Liver (tissue), 9 donors: Measurements from ENCODE around the gene NCK2. TPM values are rescaled to one million over a fixed set of nuclear protein-coding genes. Genes with fewer than 3 reads are reported as not detected.

ENCODE experiments used
- DNase-seq: peaks from one replicate; pipeline ENCODE4 v3.0.0-alpha.2; 2017; ENCODE audit warnings: low spot score
- H3K27ac ChIP-seq, 2 donors: one replicate each; pipeline ENCODE4 v1.7.0; 2013; ENCODE audit warnings: inconsistent platforms in 2 of 2, low read length in 2 of 2, control low read depth in 1 of 2, low read depth in 1 of 2, mild to moderate bottlenecking in 1 of 2
- H3K27me3 ChIP-seq, 4 donors: one replicate each; pipeline versions ENCODE4 v1.6.1 to v1.7.0; 2013; ENCODE audit warnings: low read length in 3 of 4, inconsistent platforms in 1 of 4, mild to moderate bottlenecking in 1 of 4, moderate library complexity in 1 of 4; ENCODE audit not compliant: control insufficient read depth in 4 of 4, insufficient read depth in 4 of 4
- H3K36me3 ChIP-seq, 4 donors: one replicate each; pipeline versions ENCODE4 v1.6.1 to v1.7.0; 2013; ENCODE audit warnings: low read length in 3 of 4, mild to moderate bottlenecking in 3 of 4, low read depth in 1 of 4, moderate library complexity in 1 of 4; ENCODE audit not compliant: control insufficient read depth in 4 of 4, insufficient read depth in 3 of 4
- H3K4me1 ChIP-seq, 4 donors: one replicate each; pipeline versions ENCODE4 v1.6.1 to v1.7.0; 2013; ENCODE audit warnings: low read length in 3 of 4, mild to moderate bottlenecking in 3 of 4, moderate library complexity in 1 of 4; ENCODE audit not compliant: control insufficient read depth in 4 of 4, insufficient read depth in 4 of 4
- H3K4me3 ChIP-seq, 3 donors: one replicate each; pipeline versions ENCODE4 v1.6.1 to v1.7.0; 2013; ENCODE audit warnings: low read length in 3 of 3, control low read depth in 1 of 3, low read depth in 1 of 3, mild to moderate bottlenecking in 1 of 3
- H3K9ac ChIP-seq, 2 donors: one replicate each; pipeline ENCODE4 v1.7.0; 2013; ENCODE audit warnings: low read length in 2 of 2, mild to moderate bottlenecking in 2 of 2, moderate library complexity in 2 of 2, control low read depth in 1 of 2, low read depth in 1 of 2
- H3K9me3 ChIP-seq, 4 donors: one replicate each; pipeline versions ENCODE4 v1.6.1 to v1.7.0; 2013; ENCODE audit warnings: low read length in 3 of 4; ENCODE audit not compliant: control insufficient read depth in 4 of 4
- ATF3 ChIP-seq: IDR thresholded peaks from 2 replicates; pipeline ENCODE4 v1.6.1; 2016; ENCODE audit warnings: antibody characterized with exemption
- CTCF ChIP-seq: fragments of 150-350 bp; IDR thresholded peaks from 2 replicates; pipeline ENCODE4 v1.5.1; 2017; ENCODE audit warnings: improper control_type of control experiment, low read depth, low read length; ENCODE audit not compliant: missing input control
- EGR1 ChIP-seq, 2 donors: IDR thresholded peaks; 2 replicates each; pipeline ENCODE4 v1.6.1; 2016 to 2018; ENCODE audit warnings: antibody characterized with exemption in 2 of 2, low read depth in 2 of 2
- FOXA1 ChIP-seq: IDR thresholded peaks from 2 replicates; pipeline ENCODE4 v1.6.1; 2016; ENCODE audit warnings: antibody characterized with exemption
- FOXA2 ChIP-seq: IDR thresholded peaks from 2 replicates; pipeline ENCODE4 v1.6.1; 2016; ENCODE audit warnings: antibody characterized with exemption
- GABPA ChIP-seq, 2 donors: IDR thresholded peaks in 1 of 2; conservative IDR thresholded peaks in 1 of 2; 2 replicates each; pipeline ENCODE4 v1.6.1; 2016; ENCODE audit warnings: antibody characterized with exemption in 2 of 2, mild to moderate bottlenecking in 1 of 2, moderate library complexity in 1 of 2
- HNF4A ChIP-seq, 2 donors: conservative IDR thresholded peaks; 2 replicates each; pipeline ENCODE4 v1.6.1; 2016; ENCODE audit warnings: antibody characterized with exemption in 2 of 2, mild to moderate bottlenecking in 2 of 2
- HNF4G ChIP-seq: IDR thresholded peaks from 2 replicates; pipeline ENCODE4 v1.6.1; 2016; ENCODE audit warnings: antibody characterized with exemption
- JUND ChIP-seq, 2 donors: IDR thresholded peaks; 2 replicates each; pipeline ENCODE4 v1.6.1; 2016; ENCODE audit warnings: antibody characterized with exemption in 2 of 2
- MAX ChIP-seq: IDR thresholded peaks from 2 replicates; pipeline ENCODE4 v1.6.1; 2016; ENCODE audit warnings: antibody characterized with exemption
- NR2F2 ChIP-seq: IDR thresholded peaks from 2 replicates; pipeline ENCODE4 v1.6.1; 2016; ENCODE audit warnings: antibody characterized with exemption
- RAD21 ChIP-seq, 2 donors: IDR thresholded peaks; 2 replicates each; pipeline ENCODE4 v1.6.1; 2016; ENCODE audit warnings: antibody characterized with exemption in 2 of 2, mild to moderate bottlenecking in 2 of 2
- REST ChIP-seq: IDR thresholded peaks from 2 replicates; pipeline ENCODE4 v1.6.1; 2016; ENCODE audit warnings: antibody characterized with exemption, mild to moderate bottlenecking
- RXRA ChIP-seq, 2 donors: IDR thresholded peaks; 2 replicates each; pipeline ENCODE4 v1.6.1; 2017 to 2018; ENCODE audit warnings: antibody characterized with exemption in 2 of 2, mild to moderate bottlenecking in 1 of 2
- SP1 ChIP-seq: IDR thresholded peaks from 2 replicates; pipeline ENCODE4 v1.6.1; 2018; ENCODE audit warnings: antibody characterized with exemption, mild to moderate bottlenecking
- TAF1 ChIP-seq: conservative IDR thresholded peaks from 2 replicates; pipeline ENCODE4 v1.6.1; 2016; ENCODE audit warnings: antibody characterized with exemption, mild to moderate bottlenecking
- YY1 ChIP-seq: IDR thresholded peaks from 2 replicates; pipeline ENCODE4 v1.6.1; 2016; ENCODE audit warnings: antibody characterized with exemption, mild to moderate bottlenecking
- ZBTB33 ChIP-seq: IDR thresholded peaks from 2 replicates; pipeline ENCODE4 v1.6.1; 2016; ENCODE audit warnings: antibody characterized with exemption
- WGBS: extraction: QIAGEN DNeasy Blood & Tissue Kit; methylation state at CpG from one replicate; pipeline ENCODE4 v1.1.7; 2013; 5-methylcytosine and 5-hydroxymethylcytosine counted together
- polyA plus RNA-seq, 2 donors: library from polyadenylated mRNA; stranded (reverse) in 1 of 2; unstranded in 1 of 2; fragments of 200-250 nt in 1 of 2; fragments of >200 nt in 1 of 2; fragmentation: Nextera tagmentation in 1 of 2; extraction: Ambion mirVana in 1 of 2; gene quantifications; one replicate each; pipeline versions ENCODE4 v1.2.1 to v1.2.3, GENCODE V29; 2013 to 2015
- total RNA-seq, 2 donors: library from RNA; depleted of rRNA; stranded (reverse); fragments of >200 nt; gene quantifications; one replicate each; pipeline ENCODE4 v1.2.3, GENCODE V29; 2014
- donor health status: healthy.
- donor health status: healthy.
- donor health status: healthy.
- donor health status: healthy.
- donor health status: healthy.

NCK2 gene
- total and polyA plus RNA-seq, 4 donors = 3.4 to 15.0 (median 10.7) TPM

- Histone ChIP-seq H3K9me3 (no peaks in the 10 kb centered on the region), H3K27ac (no peak overlapping the region), H3K36me3 (no peaks in the 10 kb centered on the region), H3K9ac (no peak overlapping the region), H3K27me3 (no peaks in the 10 kb centered on the region), H3K4me3 (no peak overlapping the region), H3K4me1 (no peaks in the 10 kb centered on the region)
- WGBS = 94% methylated on average over 3 of the region's 3 CpGs
- no peak for TF ChIP-seq EGR1 (IDR thresholded peaks at IDR 0.05; ENCODE audit: low read depth in 2 of 2)
- no peak for TF ChIP-seq RAD21 (IDR thresholded peaks at IDR 0.05)
- no peak for TF ChIP-seq HNF4A (conservative IDR thresholded peaks at IDR 0.05)
- TF ChIP-seq NR2F2 = no peak
- TF ChIP-seq RXRA (IDR thresholded peaks at IDR 0.05) = no peak
- no peak for TF ChIP-seq TAF1
- no peak for DNase-seq
These were observed 180.2 kb downstream of the NCK2 start for GRCh38 chr2:105924932-105925331.

GRCh38 chr2:105925390-105925789 lies 180.7 kb downstream of the NCK2 start:
- WGBS = 92% methylated on average over 6 of the region's 6 CpGs
- Histone ChIP-seq H3K9ac (no peak overlapping the region), H3K9me3 (no peaks in the 10 kb centered on the region), H3K27ac (no peak overlapping the region), H3K4me1 (no peaks in the 10 kb centered on the region), H3K36me3 (no peaks in the 10 kb centered on the region), H3K4me3 (no peak overlapping the region), H3K27me3 (no peaks in the 10 kb centered on the region)
- no peak for DNase-seq
- no peak for TF ChIP-seq REST
- no peak for TF ChIP-seq RAD21 (IDR thresholded peaks at IDR 0.05)
- TF ChIP-seq FOXA1 = no peak
- TF ChIP-seq ATF3 = no peak
- TF ChIP-seq SP1 = no peak
- TF ChIP-seq CTCF = no peak
- TF ChIP-seq JUND (IDR thresholded peaks at IDR 0.05) = no peak
- TF ChIP-seq YY1 = no peak
- TF ChIP-seq FOXA2 = no peak
- TF ChIP-seq HNF4A (conservative IDR thresholded peaks at IDR 0.05) = no peak
- no peak for TF ChIP-seq MAX
- TF ChIP-seq HNF4G = no peak
- TF ChIP-seq ZBTB33 = no peak
- no peak for TF ChIP-seq NR2F2
- no peak for TF ChIP-seq EGR1 (IDR thresholded peaks at IDR 0.05; ENCODE audit: low read depth in 2 of 2)
- TF ChIP-seq GABPA (IDR thresholded peaks at IDR 0.05 in 1 of 2, conservative IDR thresholded peaks at IDR 0.05 in 1 of 2) = no peak
- TF ChIP-seq RXRA (IDR thresholded peaks at IDR 0.05) = no peak
- no peak for TF ChIP-seq TAF1
